Activated CD8-positive, alpha-beta memory T cell treated with anti-CD3 and anti-CD28 coated beads, Interleukin-2, amount 10 ng/mL, durations not matched to agents 7 days and 5 days (primary cell): Measurements from ENCODE around the gene SIRT5. TPM values are rescaled to one million over a fixed set of nuclear protein-coding genes. Genes with fewer than 3 reads are reported as not detected.

Experiments used
- ATAC-seq: fragments of 150-1000 bp; cut with Tn5 transposase; one replicate; pipeline ENCODE4 v1.10.0; 2021; ENCODE audit warnings: moderate library complexity
- CTCF ChIA-PET: fragments of 350-600 bp; sonication (Branson Sonifier 250); formaldehyde crosslinking; loops from one replicate; lab custom pipeline; 2021; ENCODE audit warnings: antibody characterized with exemption; lab: Charles Lee
- DNase-seq: peaks from one replicate; pipeline ENCODE4 v3.0.0-alpha.2; 2020
- H3K27ac Mint-ChIP-seq: one replicate; pipeline ENCODE4 v1.8.0; 2021; ENCODE audit warnings: mild to moderate bottlenecking, mixed read lengths
- H3K27me3 Mint-ChIP-seq: one replicate; pipeline ENCODE4 v1.8.0; 2021; ENCODE audit warnings: mixed read lengths
- H3K36me3 Mint-ChIP-seq: one replicate; pipeline ENCODE4 v1.8.0; 2021; ENCODE audit warnings: mild to moderate bottlenecking, mixed read lengths
- H3K4me1 Mint-ChIP-seq: one replicate; pipeline ENCODE4 v1.8.0; 2021; ENCODE audit warnings: mixed read lengths
- H3K4me3 Mint-ChIP-seq: one replicate; pipeline ENCODE4 v1.8.0; 2021; ENCODE audit warnings: mild to moderate bottlenecking, moderate library complexity, mixed read lengths
- H3K9me3 Mint-ChIP-seq: one replicate; pipeline ENCODE4 v1.8.0; 2022; ENCODE audit warnings: low read depth, mixed read lengths
- total RNA-seq, 2 experiments: library from RNA; stranded (reverse); gene quantifications; one replicate each; pipeline ENCODE4 v1.2.3, GENCODE V29; 2021

Gene SIRT5
- total RNA-seq, 2 experiments from 2014 or later: 6.9 to 10.9 TPM

- Mint-ChIP-seq H3K36me3 (peaks cover 15% of the 10 kb centered on the region), H3K4me3 (no peak overlapping the region), H3K27me3 (no peaks in the 10 kb centered on the region), H3K4me1 (peaks cover 46% of the 10 kb centered on the region), H3K9me3 (no peaks in the 10 kb centered on the region), H3K27ac (no peak overlapping the region)
- ATAC-seq (no peak), DNase-seq (no peak)
- CTCF ChIA-PET: no interaction called here
Measured at GRCh38 chr6:13661647-13662046, 87.2 kb downstream of the SIRT5 start.

DNA sequence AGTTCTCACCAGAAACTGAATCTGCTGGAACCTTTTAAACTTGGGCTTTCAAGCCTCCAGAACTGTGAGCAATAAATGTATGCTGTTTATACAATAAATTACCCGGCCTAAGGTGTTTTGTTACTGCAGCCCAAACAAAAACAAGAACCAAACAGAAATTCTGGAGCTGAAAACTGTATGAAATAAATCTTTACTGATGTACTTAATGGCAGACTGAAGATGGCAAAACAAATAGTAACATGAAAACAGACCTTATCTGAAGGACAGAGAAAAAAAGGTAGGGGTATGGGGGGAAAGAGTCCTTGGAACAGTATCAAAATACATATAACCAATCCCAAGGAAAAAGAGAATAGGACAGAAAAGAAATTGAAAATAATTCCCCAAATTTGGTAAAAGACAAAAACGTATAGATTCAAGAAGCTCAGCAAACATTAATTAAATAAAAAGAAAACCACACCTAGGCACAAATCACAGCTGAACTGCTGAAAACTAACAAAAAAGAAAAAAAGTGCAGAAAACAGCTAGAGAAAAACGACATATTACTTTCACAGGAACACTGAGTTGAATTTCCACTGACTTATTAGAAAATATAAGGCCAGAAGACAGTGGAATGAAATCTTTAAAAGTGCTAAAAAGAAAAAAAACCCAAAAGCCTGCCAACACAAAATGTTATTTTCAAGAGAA is 88.4 kb downstream of the SIRT5 start:
- no peaks in the 10 kb centered on the region for H3K9me3 Mint-ChIP-seq
- ATAC-seq (no peak), DNase-seq (no peak)
- H3K27me3 Mint-ChIP-seq: no peaks in the 10 kb centered on the region
- peaks cover 15% of the 10 kb centered on the region for H3K36me3 Mint-ChIP-seq
- H3K4me1 Mint-ChIP-seq: peaks cover 55% of the 10 kb centered on the region
- CTCF ChIA-PET: interaction anchor here (0.6 kb wide), 1 partner anchor 219 kb away, joined by 4 read pairs; no protein-coding TSS in a partner anchor
- H3K27ac Mint-ChIP-seq: no peak overlapping the region
- H3K4me3 Mint-ChIP-seq: no peak overlapping the region

- DNase-seq: no peak
- Mint-ChIP-seq H3K36me3 (peaks cover 20% of the 10 kb centered on the region), H3K27ac (no peak overlapping the region), H3K4me1 (peaks cover 67% of the 10 kb centered on the region), H3K4me3 (no peak overlapping the region), H3K9me3 (no peaks in the 10 kb centered on the region), H3K27me3 (no peaks in the 10 kb centered on the region)
- CTCF ChIA-PET: interaction anchor here (1.1 kb wide), 1 partner anchor 48 kb away, joined by 3 read pairs; no protein-coding TSS in a partner anchor
- ATAC-seq: no peak
Measured at GRCh38 chr6:13663986-13664385, 89.6 kb downstream of the SIRT5 start.

Other genes starting within 250 kb of the SIRT5 start
- 10 to 100 TPM; 25.1 to 26.0 TPM for gene TBC1D7, start 246.1 kb upstream of the SIRT5 start, total RNA-seq
- 10 to 100 TPM; 10.6 to 11.6 TPM for gene GFOD1, start 87.0 kb upstream of the SIRT5 start, total RNA-seq
- gene NOL7, start 40.7 kb downstream of the SIRT5 start, total RNA-seq: 10 to 100 TPM; 56.6 to 70.9 TPM
- gene RANBP9, start 137.2 kb downstream of the SIRT5 start, total RNA-seq: 10 to 100 TPM; 57.2 to 74.3 TPM
- gene MCUR1, start 240.0 kb downstream of the SIRT5 start, total RNA-seq: 10 to 100 TPM; 27.7 to 31.1 TPM